BLaER1 treated with 17β-estradiol and CSF1 and Interleukin-3, amounts not matched to agents 10 nM and 100 nM (cell line): ENCODE results near the gene HORMAD2.
A peak's percentile ranks its signal among the peaks of the same experiment; 100 is the strongest.

Experiments used
- H3K27ac ChIP-seq, 11 experiments: shearing (Covaris generic); formaldehyde crosslinking; 2 replicates each; pipeline ENCODE4 v1.8.1; 2022
- H3K27me3 ChIP-seq, 11 experiments: shearing (Covaris generic); formaldehyde crosslinking; 2 replicates each; pipeline ENCODE4 v1.8.1; 2022
- H3K36me3 ChIP-seq, 11 experiments: shearing (Covaris generic); formaldehyde crosslinking; 2 replicates each; pipeline ENCODE4 v1.8.1; 2022
- H3K4me1 ChIP-seq, 10 experiments: shearing (Covaris generic); formaldehyde crosslinking; 2 replicates each; pipeline ENCODE4 v1.8.1; 2022
- H3K4me2 ChIP-seq, 11 experiments: shearing (Covaris generic); formaldehyde crosslinking; 2 replicates each; pipeline ENCODE4 v1.8.1; 2022
- H3K4me3 ChIP-seq, 10 experiments: shearing (Covaris generic); formaldehyde crosslinking; 2 replicates each; pipeline ENCODE4 v1.8.1; 2022
- H3K9ac ChIP-seq, 11 experiments: shearing (Covaris generic); formaldehyde crosslinking; 2 replicates each; pipeline ENCODE4 v1.8.1; 2022
- H3K9me3 ChIP-seq, 11 experiments: shearing (Covaris generic); formaldehyde crosslinking; replicated peaks in 1 of 11; 2 replicates each; pipeline ENCODE4 v1.8.1; 2022
- H4K20me1 ChIP-seq, 11 experiments: shearing (Covaris generic); formaldehyde crosslinking; 2 replicates each; pipeline ENCODE4 v1.8.1; 2022
- Cebpa-rat ChIP-seq, 11 experiments: shearing (Covaris generic); IDR thresholded peaks; 2 replicates each; pipeline ENCODE4 v1.8.1; 2022

Gene HORMAD2

DNA sequence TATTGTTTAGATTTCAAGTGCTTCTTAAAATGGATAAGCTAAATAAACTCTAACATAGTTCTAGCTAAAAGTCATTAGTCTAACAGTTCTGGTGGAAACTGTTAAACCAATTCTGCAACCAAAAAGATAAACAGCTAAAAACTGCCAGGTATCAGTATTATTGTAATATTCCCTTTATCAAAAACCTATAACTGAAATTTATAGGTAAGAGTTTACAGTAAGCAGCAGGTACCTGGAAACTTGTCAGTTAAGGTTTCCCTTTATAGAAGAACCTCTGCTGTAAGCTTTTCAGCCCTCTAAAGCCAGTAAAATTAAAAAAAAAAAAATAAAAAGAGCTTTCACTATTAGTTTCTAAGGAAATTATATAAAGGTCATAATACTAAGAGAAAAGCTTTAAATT lies 105.3 kb downstream of the HORMAD2 start:
- Histone ChIP-seq H3K9ac (no peak overlapping the region), H3K4me2 (no peak overlapping the region), H3K27ac (no peak overlapping the region), H3K4me1 (peaks cover 0 to 21% (median 4%) of the 10 kb centered on the region in 10 experiments; a peak in 11 of 20 replicates), H3K9me3 (no peaks in the 10 kb centered on the region), H4K20me1 (no peaks in the 10 kb centered on the region), H3K4me3 (no peak overlapping the region), H3K36me3 (no peaks in the 10 kb centered on the region), H3K27me3 (no peaks in the 10 kb centered on the region)
- no peak for TF ChIP-seq Cebpa-rat (IDR thresholded peaks at IDR 0.05)

DNA sequence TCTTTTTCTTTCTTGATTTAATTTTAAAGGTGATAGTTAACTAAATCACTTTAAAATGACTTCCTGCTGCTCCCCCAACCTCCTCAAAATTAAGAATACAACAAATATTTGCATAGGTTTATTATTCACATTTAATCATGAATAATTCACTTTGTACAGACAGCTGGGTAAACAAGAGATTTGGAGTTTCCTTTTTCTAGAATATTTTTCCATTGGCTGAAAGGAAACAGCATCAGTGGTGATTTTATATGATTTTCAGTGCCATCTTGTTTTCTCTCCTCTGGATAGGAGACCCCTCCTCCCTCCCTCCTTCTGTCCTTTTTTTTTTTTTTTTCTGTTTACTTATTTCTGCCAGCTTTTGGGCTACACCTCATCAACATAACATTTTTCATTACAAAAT lies 105.8 kb downstream of the HORMAD2 start:
- Histone ChIP-seq H3K9ac (no peak overlapping the region), H3K4me3 (no peak overlapping the region), H3K27me3 (no peaks in the 10 kb centered on the region), H4K20me1 (no peaks in the 10 kb centered on the region), H3K4me2 (no peak overlapping the region), H3K27ac (no peak overlapping the region), H3K4me1 (peaks cover 0 to 26% (median 9%) of the 10 kb centered on the region in 10 experiments; a peak in 11 of 20 replicates), H3K9me3 (no peaks in the 10 kb centered on the region), H3K36me3 (no peaks in the 10 kb centered on the region)
- TF ChIP-seq Cebpa-rat (IDR thresholded peaks at IDR 0.05): no peak

DNA sequence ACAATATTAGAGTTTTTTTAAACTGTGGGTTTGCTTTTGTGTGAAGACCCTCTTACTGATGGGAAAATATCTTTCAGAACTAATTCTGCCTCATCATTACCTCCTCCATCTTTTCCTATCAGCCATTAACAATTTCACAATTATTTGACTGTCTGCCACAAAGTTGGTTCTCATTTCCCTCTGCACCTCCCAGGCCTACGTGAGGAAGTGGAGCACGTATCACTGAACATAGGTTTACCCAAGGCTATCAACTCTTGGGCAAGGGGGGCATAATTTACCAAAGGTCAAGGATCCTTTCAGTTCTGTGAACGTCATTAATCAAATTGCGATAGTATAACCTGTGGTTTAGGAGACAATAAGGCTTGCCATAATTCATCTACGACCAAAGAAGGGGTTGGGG lies 106.2 kb downstream of the HORMAD2 start:
- Histone ChIP-seq H3K36me3 (no peaks in the 10 kb centered on the region), H4K20me1 (no peaks in the 10 kb centered on the region), H3K9me3 (no peaks in the 10 kb centered on the region), H3K4me3 (no peak overlapping the region), H3K27ac (no peak overlapping the region), H3K4me2 (no peak overlapping the region), H3K4me1 (peaks cover 0 to 27% (median 9%) of the 10 kb centered on the region in 10 experiments; a peak in 11 of 20 replicates), H3K27me3 (no peaks in the 10 kb centered on the region), H3K9ac (no peak overlapping the region)
- no peak for TF ChIP-seq Cebpa-rat (IDR thresholded peaks at IDR 0.05)

DNA sequence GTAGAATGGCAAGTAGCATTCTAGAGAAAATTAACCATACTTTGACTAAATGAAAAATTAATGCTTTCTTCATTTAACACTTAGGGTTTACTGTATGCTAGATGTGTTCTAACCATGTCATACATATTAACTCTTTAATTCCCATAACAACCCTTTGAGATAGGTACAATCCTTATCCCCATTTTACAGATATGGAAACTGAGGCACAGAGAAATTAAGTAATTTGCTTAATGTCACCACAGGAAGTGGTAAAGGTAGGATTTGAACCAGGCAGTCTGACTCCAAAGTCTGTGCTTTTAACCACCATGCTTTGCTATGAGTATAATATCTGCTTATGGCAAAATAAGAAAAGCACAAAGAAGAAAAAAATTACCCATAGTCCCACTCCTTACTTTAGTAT lies 106.8 kb downstream of the HORMAD2 start:
- Histone ChIP-seq H3K4me3 (no peak overlapping the region), H3K27me3 (no peaks in the 10 kb centered on the region)
- TF ChIP-seq Cebpa-rat (IDR thresholded peaks at IDR 0.05): no peak

DNA sequence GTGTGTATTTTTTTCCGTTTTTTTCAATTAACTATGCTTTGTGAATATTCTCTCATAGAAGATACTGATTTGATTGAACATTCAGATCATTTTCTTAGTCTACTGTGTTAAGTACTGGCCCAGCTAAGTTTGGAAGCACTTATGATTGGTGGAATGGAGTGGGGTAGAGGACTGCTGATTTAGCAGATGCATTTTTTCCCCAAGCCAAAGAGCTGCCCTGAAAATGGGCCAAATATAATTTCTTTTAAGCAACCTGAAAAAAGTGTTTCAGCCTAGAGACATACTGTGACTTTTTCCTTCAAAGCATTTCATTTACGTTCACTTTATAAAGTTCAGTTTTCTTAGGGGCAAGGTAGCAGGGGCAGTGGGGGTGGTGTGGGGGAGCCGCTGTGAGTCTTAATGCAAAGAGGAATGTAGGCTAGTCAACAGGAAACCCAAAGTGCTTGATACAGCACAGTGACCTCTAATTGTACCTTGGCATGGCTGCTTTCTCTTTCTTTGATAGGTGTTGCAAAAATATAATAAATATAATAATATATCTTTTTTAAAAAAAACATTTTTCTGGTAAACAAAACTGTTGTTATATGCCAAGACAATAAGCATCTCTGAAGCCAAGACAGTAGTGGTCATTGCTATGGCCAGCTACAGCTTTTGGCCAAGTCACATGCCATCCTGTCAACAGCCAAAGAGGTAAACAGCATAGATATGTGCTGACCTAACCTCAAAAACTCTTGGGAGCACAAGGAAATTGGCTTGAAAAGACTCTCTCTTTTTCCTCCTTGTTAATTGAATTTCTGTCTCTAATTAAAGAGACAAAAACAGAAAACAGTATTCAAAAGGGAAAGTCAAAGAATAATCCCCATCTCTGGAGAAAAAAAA lies 107.5 kb downstream of the HORMAD2 start:
- no peaks in the 10 kb centered on the region for H3K27me3 ChIP-seq
- H3K9ac ChIP-seq: no peak overlapping the region
- no peak overlapping the region for H3K4me2 ChIP-seq
- H4K20me1 ChIP-seq: no peaks in the 10 kb centered on the region
- H3K4me3 ChIP-seq: no peak overlapping the region
- peaks cover 8 to 37% (median 17%) of the 10 kb centered on the region in 10 experiments; a peak in 18 of 20 replicates for H3K4me1 ChIP-seq
- no peaks in the 10 kb centered on the region for H3K36me3 ChIP-seq
- no peak overlapping the region for H3K27ac ChIP-seq
- no peaks in the 10 kb centered on the region for H3K9me3 ChIP-seq
- no peak for TF ChIP-seq Cebpa-rat (IDR thresholded peaks at IDR 0.05)

More for the DNA sequence above, 106.8 kb downstream of the HORMAD2 start:
- Histone ChIP-seq H3K9me3 (no peaks in the 10 kb centered on the region), H3K9ac (no peak overlapping the region), H3K36me3 (no peaks in the 10 kb centered on the region), H3K27ac (no peak overlapping the region), H3K4me1 (peaks cover 2 to 30% (median 11%) of the 10 kb centered on the region in 10 experiments; a peak in 17 of 20 replicates), H4K20me1 (no peaks in the 10 kb centered on the region), H3K4me2 (no peak overlapping the region)

DNA sequence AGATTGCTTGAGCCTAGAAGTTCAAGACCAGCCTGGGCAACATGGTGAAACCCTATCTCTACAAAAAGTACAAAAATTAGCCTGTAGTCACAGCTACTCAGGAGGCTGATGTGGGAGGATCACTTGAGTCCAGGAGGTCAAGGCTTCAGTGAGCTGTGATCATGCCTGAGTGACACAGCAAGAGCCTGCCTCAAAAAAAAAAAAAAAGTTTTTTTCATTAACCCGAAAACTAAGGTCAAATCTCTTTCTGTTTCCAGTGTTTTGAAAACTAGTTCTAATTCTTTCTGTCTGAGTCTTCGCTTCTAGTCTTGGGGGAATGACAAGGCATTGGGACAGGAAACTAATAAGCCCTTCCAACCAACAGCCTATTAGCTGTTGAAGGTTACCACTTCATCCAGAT lies 108.6 kb downstream of the HORMAD2 start:
- no peak overlapping the region for H3K4me2 ChIP-seq
- H3K27ac ChIP-seq: no peak overlapping the region
- H4K20me1 ChIP-seq: no peaks in the 10 kb centered on the region
- no peaks in the 10 kb centered on the region for H3K27me3 ChIP-seq
- TF ChIP-seq Cebpa-rat (IDR thresholded peaks at IDR 0.05): no peak
- no peaks in the 10 kb centered on the region for H3K36me3 ChIP-seq
- H3K9ac ChIP-seq: no peak overlapping the region
- peaks cover 8 to 35% (median 21%) of the 10 kb centered on the region in 10 experiments; a peak in 18 of 20 replicates for H3K4me1 ChIP-seq
- H3K9me3 ChIP-seq: no peaks in the 10 kb centered on the region
- no peak overlapping the region for H3K4me3 ChIP-seq

DNA sequence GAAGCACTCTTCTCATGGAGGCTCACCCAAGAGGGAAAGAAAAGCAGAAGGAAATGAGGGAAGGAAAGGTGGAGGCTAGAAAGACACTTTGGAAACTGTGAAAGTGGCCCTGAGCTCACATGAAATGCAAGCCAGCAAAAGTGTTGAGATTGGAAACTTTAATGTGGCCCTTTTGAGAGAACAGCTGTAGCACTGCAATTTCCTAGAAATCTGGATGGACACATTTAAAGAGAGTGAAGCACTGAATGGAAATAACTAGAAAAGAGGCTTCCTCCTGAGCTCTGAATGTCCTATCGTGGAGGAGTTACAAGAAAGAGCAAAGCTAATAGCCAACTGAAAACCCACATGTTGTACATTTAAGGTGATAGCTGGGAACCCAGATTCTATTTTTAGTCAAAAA lies 110.3 kb downstream of the HORMAD2 start:
- no peaks in the 10 kb centered on the region for H4K20me1 ChIP-seq
- H3K27ac ChIP-seq: no peak overlapping the region
- H3K36me3 ChIP-seq: no peaks in the 10 kb centered on the region
- no peak overlapping the region for H3K9ac ChIP-seq
- no peak overlapping the region for H3K4me3 ChIP-seq
- no peaks in the 10 kb centered on the region for H3K9me3 ChIP-seq
- no peak for TF ChIP-seq Cebpa-rat (IDR thresholded peaks at IDR 0.05)
- peaks cover 12 to 39% (median 26%) of the 10 kb centered on the region in 10 experiments for H3K4me1 ChIP-seq
- peak overlapping the region in 9 of 11 experiments; percentile 3 to 45 (median 24); a peak in 12 of 22 replicates for H3K4me2 ChIP-seq
- H3K27me3 ChIP-seq: no peaks in the 10 kb centered on the region

DNA sequence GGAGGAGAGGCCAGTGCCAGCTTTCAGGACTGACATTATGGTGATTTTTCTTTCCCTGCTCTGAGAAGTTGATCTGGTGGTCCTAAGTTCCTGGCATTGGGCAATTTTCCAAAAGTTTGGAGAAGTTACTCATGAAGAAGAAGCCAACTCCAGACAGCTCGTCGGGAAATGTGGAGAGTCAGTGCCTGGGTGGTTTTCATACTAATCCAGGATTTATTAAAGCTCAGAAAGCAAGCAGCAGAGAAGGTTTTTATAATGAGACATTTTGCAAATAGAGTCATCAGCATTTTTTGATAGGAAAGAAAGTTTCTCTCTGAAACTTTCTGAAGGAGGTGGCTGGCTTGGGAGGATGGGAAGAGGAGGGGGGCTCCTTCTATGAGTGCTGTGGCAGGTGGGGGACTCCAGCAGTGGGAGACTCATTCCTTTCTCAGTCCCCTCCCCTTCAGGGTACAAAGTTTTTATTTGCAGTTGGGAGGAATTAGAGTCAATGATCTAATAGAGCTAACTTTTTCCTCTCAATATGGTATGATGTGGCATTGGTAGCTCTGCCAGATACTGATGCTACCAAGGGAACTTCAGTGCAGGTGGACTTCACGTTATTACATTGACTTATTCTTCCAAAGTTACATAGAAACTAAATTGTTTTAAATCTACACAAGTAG lies 110.9 kb downstream of the HORMAD2 start:
- H3K27ac ChIP-seq: no peak overlapping the region
- H3K4me2 ChIP-seq: peak overlapping the region in 7 of 11 experiments; percentile 5 to 45 (median 26); a peak in 7 of 22 replicates
- H4K20me1 ChIP-seq: no peaks in the 10 kb centered on the region
- no peak overlapping the region for H3K4me3 ChIP-seq
- H3K36me3 ChIP-seq: no peaks in the 10 kb centered on the region
- no peak overlapping the region for H3K9ac ChIP-seq
- H3K4me1 ChIP-seq: peaks cover 18 to 45% (median 31%) of the 10 kb centered on the region in 10 experiments
- H3K9me3 ChIP-seq: no peaks in the 10 kb centered on the region
- TF ChIP-seq Cebpa-rat (IDR thresholded peaks at IDR 0.05): no peak
- no peaks in the 10 kb centered on the region for H3K27me3 ChIP-seq

DNA sequence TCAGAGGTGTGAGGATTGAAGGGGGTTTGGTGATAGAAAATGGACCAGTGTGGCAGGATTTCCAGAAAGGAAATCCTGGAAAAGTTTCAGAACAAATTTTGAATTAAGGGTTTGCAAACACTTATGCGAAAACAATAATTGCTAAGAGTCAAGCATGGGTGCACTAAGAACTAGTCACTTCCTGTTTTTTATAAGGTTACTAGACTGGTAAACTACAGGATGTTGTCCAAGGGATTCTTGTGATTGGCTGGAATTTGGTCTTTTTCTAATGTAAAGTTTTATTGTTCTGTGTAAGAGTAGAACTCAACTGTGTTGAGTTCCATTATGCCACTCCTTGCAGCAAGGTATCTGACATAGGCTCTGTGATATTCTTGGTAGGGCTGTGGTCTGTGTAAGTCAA lies 112.2 kb downstream of the HORMAD2 start:
- no peaks in the 10 kb centered on the region for H3K9me3 ChIP-seq
- H3K4me1 ChIP-seq: peaks cover 27 to 58% (median 44%) of the 10 kb centered on the region in 10 experiments
- H3K4me2 ChIP-seq: peak overlapping the region in 10 of 11 experiments; percentile 5 to 45 (median 20); a peak in 14 of 22 replicates
- H3K9ac ChIP-seq: no peak overlapping the region
- no peaks in the 10 kb centered on the region for H3K27me3 ChIP-seq
- no peak overlapping the region for H3K4me3 ChIP-seq
- no peak for TF ChIP-seq Cebpa-rat (IDR thresholded peaks at IDR 0.05)
- H3K27ac ChIP-seq: peak overlapping the region in 2 of 11 experiments; percentile 2 to 10; a peak in 3 of 22 replicates
- H3K36me3 ChIP-seq: no peaks in the 10 kb centered on the region
- H4K20me1 ChIP-seq: no peaks in the 10 kb centered on the region
